Gastroesophageal sphincter (tissue), 3 donors: ENCODE results near the gene CYBRD1.

Experiments
- EP300 ChIP-seq: sonication (generic); formaldehyde crosslinking; IDR thresholded peaks from one replicate; pipeline ENCODE4 v1.6.1; 2017; ENCODE audit warnings: antibody characterized with exemption, mild to moderate bottlenecking
- TF ChIP-seq, protein P1 (sequence below), 4 experiments: fragments of 200-600 bp in 2 of 4; fragments of 450-650 bp in 2 of 4; sonication (generic) in 1 of 4; IDR thresholded peaks; one replicate each; pipeline ENCODE4 v1.5.1; 2017 to 2019; ENCODE audit warnings: antibody characterized with exemption in 4 of 4, mild to moderate bottlenecking in 2 of 4, moderate library complexity in 2 of 4

DNA sequence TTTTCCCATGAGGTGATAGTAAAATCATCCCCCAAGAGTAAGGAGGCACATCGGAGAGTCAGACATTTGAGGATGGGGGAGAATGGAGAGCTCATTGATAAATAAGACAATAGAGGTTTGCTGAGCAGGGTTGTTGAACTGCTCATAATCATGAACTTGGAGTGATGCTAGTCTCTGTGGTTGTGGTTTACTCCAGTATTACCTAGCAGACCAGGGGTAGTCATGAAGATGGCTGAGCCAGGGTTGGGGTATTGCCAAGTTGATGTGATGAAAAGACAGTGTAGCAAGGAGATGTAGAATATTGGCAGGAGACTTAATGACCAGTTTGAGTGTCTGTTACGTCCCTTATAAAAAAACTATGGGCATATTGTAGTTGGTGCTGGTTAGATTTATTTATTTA is 25.4 kb downstream of the CYBRD1 start:
- TF ChIP-seq EP300 = no peak
- TF ChIP-seq, protein P1, sequence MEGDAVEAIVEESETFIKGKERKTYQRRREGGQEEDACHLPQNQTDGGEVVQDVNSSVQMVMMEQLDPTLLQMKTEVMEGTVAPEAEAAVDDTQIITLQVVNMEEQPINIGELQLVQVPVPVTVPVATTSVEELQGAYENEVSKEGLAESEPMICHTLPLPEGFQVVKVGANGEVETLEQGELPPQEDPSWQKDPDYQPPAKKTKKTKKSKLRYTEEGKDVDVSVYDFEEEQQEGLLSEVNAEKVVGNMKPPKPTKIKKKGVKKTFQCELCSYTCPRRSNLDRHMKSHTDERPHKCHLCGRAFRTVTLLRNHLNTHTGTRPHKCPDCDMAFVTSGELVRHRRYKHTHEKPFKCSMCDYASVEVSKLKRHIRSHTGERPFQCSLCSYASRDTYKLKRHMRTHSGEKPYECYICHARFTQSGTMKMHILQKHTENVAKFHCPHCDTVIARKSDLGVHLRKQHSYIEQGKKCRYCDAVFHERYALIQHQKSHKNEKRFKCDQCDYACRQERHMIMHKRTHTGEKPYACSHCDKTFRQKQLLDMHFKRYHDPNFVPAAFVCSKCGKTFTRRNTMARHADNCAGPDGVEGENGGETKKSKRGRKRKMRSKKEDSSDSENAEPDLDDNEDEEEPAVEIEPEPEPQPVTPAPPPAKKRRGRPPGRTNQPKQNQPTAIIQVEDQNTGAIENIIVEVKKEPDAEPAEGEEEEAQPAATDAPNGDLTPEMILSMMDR (IDR thresholded peaks at IDR 0.05) = no peak
